Left lung (tissue), 14 donors: ENCODE measurements around the gene RTN1. TPM values are rescaled to one million over a fixed set of nuclear protein-coding genes. Genes with fewer than 3 reads are reported as not detected.

Experiments used
- ATAC-seq: fragments of 200-7000 bp; cut with Tn5 transposase; one replicate; pipeline ENCODE4 v1.9.1; 2020; ENCODE audit warnings: moderate library complexity
- DNase-seq, 4 donors: peaks; one replicate each; pipeline ENCODE4 v3.0.0-alpha.2; 2013 to 2020
- H3K27ac ChIP-seq, 2 donors: fragments of 200-600 bp; sonication (generic) in 1 of 2; one replicate each; pipeline versions ENCODE4 v1.5.0 to v1.8.0; 2020 to 2021
- H3K27me3 ChIP-seq, 2 donors: fragments of 200-600 bp; sonication (generic) in 1 of 2; one replicate each; pipeline versions ENCODE4 v1.5.0 to v1.8.0; 2020 to 2021
- H3K36me3 ChIP-seq, 2 donors: fragments of 200-600 bp; sonication (generic) in 1 of 2; one replicate each; pipeline versions ENCODE4 v1.5.0 to v1.8.0; 2020 to 2021
- H3K4me1 ChIP-seq, 2 donors: fragments of 200-600 bp; one replicate each; pipeline ENCODE4 v1.8.0; 2021
- H3K4me3 ChIP-seq, 2 donors: fragments of 200-600 bp; sonication (generic) in 1 of 2; one replicate each; pipeline versions ENCODE4 v1.5.0 to v1.8.0; 2020 to 2021; ENCODE audit warnings: mild to moderate bottlenecking in 1 of 2
- H3K9me3 ChIP-seq, 2 donors: fragments of 200-600 bp; sonication (generic) in 1 of 2; one replicate each; pipeline versions ENCODE4 v1.5.0 to v1.8.0; 2020 to 2021
- CTCF ChIP-seq, 2 donors: fragments of 200-600 bp; sonication (generic) in 1 of 2; IDR thresholded peaks; one replicate each; pipeline versions ENCODE4 v1.5.0 to v1.8.0; 2021; ENCODE audit warnings: antibody characterized with exemption in 2 of 2
- intact Hi-C, 2 donors: fragments of 100-400 bp; cut with DNase I; formaldehyde crosslinking; loops; one replicate each; pipeline versions ENCODE4 v1.11.2 to v1.14.2; 2022
- long read RNA-seq, 12 donors: library from polyadenylated mRNA in 2 of 12; unstranded in 2 of 12; transcript quantifications; one replicate each; pipeline ENCODE4 v2.0.0 and lab custom pipeline, GENCODE V29; 2019 to 2026
- polyA plus RNA-seq, 6 donors: library from polyadenylated mRNA; unstranded; fragments of 120-200 nt; gene quantifications; one replicate each; pipeline ENCODE4 v1.2.1, GENCODE V29; 2013; ENCODE audit not compliant: insufficient read length in 6 of 6
- total RNA-seq, 2 donors: library from RNA; stranded (reverse); fragmentation: NEBNext Ultra II Directional; extraction: Animal tissue kit (Norgen Biotek cat#: 25700); gene quantifications; one replicate each; pipeline ENCODE4 v1.2.1, GENCODE V29; 2021
- donor health status: DM: no; HTN: yes; CAD: no.
- donor health status: DM: no; HTN: no; CAD: no.

RTN1 gene
- total RNA-seq: 1 to 10 TPM; 3.6 to 7.9 TPM
- polyA plus RNA-seq: 1 to 10 TPM; 3.7 to 5.1 (median 4.7) TPM
- long read RNA-seq, donor 1, partial matches to known transcripts: 0 of 3 reads
- long read RNA-seq, donor 1, other reads (novel, unspliced or antisense): 0 of 3 reads
- long read RNA-seq, donor 2, partial matches to known transcripts: 0 of 2 reads
- long read RNA-seq, donor 2, other reads (novel, unspliced or antisense): 0 of 2 reads
- long read RNA-seq, donor 3, partial matches to known transcripts: 0 of 1 reads
- long read RNA-seq, donor 3, other reads (novel, unspliced or antisense): 0 of 1 reads
- long read RNA-seq, donor 4: 0 reads
- long read RNA-seq, donor 5: 0 reads
- long read RNA-seq, donor 6, partial matches to known transcripts: 0 of 1 reads
- long read RNA-seq, donor 6, other reads (novel, unspliced or antisense): 0 of 1 reads
- long read RNA-seq, donor 7: 0 reads
- long read RNA-seq, donor 8: 0 reads
- long read RNA-seq, donor 9: 0 reads
- long read RNA-seq, donor 10, partial matches to known transcripts: 0 of 3 reads
- long read RNA-seq, donor 10, other reads (novel, unspliced or antisense): 0 of 3 reads
- long read RNA-seq, donor 11, transcript RTN1-201 (9 exons, 3,435 nt): minor isoform, 20 of 499 reads
- long read RNA-seq, donor 11, transcript RTN1-206 (4 exons, 3,169 nt): minor isoform, 18 of 499 reads
- long read RNA-seq, donor 11, transcript RTN1-205 (6 exons, 1,412 nt): minor isoform, 27 of 499 reads
- long read RNA-seq, donor 11, transcript RTN1-202 (7 exons, 1,703 nt): major isoform, 338 of 499 reads
- long read RNA-seq, donor 11, partial matches to known transcripts: 73 of 499 reads
- long read RNA-seq, donor 11, other reads (novel, unspliced or antisense): 13 of 499 reads
- long read RNA-seq, donor 12, partial matches to known transcripts: 0 of 2 reads
- long read RNA-seq, donor 12, other reads (novel, unspliced or antisense): 0 of 2 reads

GRCh38 chr14:59870277-59871165 is at the start of gene RTN1:
RTN1 (minus strand) TSS chr14:59870776; CDS start chr14:59870630, 146 bp downstream.
- intact Hi-C loops: no loop called here
- H3K9me3 ChIP-seq: no peaks in the 10 kb centered on the region
- ATAC-seq (peak; percentile 99), DNase-seq (peak; percentile 50 to 93 (median 70))
- H3K27me3 ChIP-seq: peaks cover 57 to 79% of the 10 kb centered on the region in 2 donors
- TF ChIP-seq CTCF (IDR thresholded peaks at IDR 0.05): no peak
- H3K4me3 ChIP-seq: peak within 1 kb of the TSS; percentile 48 to 51
- H3K36me3 ChIP-seq: no peaks in the 10 kb centered on the region
- peak within 1 kb of the TSS in 1 of 2 donors; percentile 42 for H3K27ac ChIP-seq
- peaks cover 5 to 20% of the 10 kb centered on the region in 2 donors for H3K4me1 ChIP-seq

- intact Hi-C loops: no loop called here
- Histone ChIP-seq H3K36me3 (no peaks in the 10 kb centered on the region), H3K9me3 (no peaks in the 10 kb centered on the region), H3K4me1 (peaks cover 9 to 14% of the 10 kb centered on the region in 2 donors), H3K4me3 (no peak overlapping the region), H3K27ac (no peak overlapping the region), H3K27me3 (peaks cover 25 to 56% of the 10 kb centered on the region in 2 donors)
- DNase-seq (peak in 1 of 4 donors; percentile 1), ATAC-seq (no peak)
- TF ChIP-seq CTCF (IDR thresholded peaks at IDR 0.05): no peak
Measured at GRCh38 chr14:59920378-59920683, 49.8 kb upstream of the RTN1 start.

GRCh38 chr14:59919570-59920377 is 49.2 kb upstream of the RTN1 start, which contains the start of gene LRRC9:
LRRC9 (plus strand) TSS chr14:59920144.
- ATAC-seq: peak; percentile 73
- intact Hi-C loops: no loop called here
- H3K27me3 ChIP-seq: peaks cover 25 to 56% of the 10 kb centered on the region in 2 donors

More at GRCh38 chr14:59919570-59920377, 49.2 kb upstream of the RTN1 start, which contains the start of gene LRRC9:
- Histone ChIP-seq H3K4me3 (peak within 1 kb of the TSS; percentile 20 to 34), H3K9me3 (no peaks in the 10 kb centered on the region), H3K27ac (no peak within 1 kb of the TSS), H3K36me3 (no peaks in the 10 kb centered on the region), H3K4me1 (peaks cover 9 to 14% of the 10 kb centered on the region in 2 donors)
- TF ChIP-seq CTCF (IDR thresholded peaks at IDR 0.05): no peak
- DNase-seq: peak; percentile 31 to 85 (median 59)
